Gastrocnemius medialis (tissue), 4 donors: ENCODE measurements around the gene NPHS1. TPM values are rescaled to one million over a fixed set of nuclear protein-coding genes. Genes with fewer than 3 reads are reported as not detected.
"Not testable (repeated sequence)": the region's sequence is repeated elsewhere in the genome, so short reads cannot be mapped to it uniquely, and the experiment has no call there.

Experiments used
- ATAC-seq, 2 donors: fragments of 150-250 bp; one replicate each; pipeline ENCODE4 v1.9.1; 2016
- DNase-seq, 2 donors: peaks; one replicate each; pipeline ENCODE4 v3.0.0-alpha.2; 2019
- H3K27ac ChIP-seq, 4 donors: fragments of 200-600 bp; sonication (generic); 1 replicate in 1 of 4; 2 replicates in 3 of 4; pipeline ENCODE4 v1.5.1; 2016 to 2018; ENCODE audit warnings: mild to moderate bottlenecking in 2 of 4, moderate library complexity in 1 of 4
- H3K27me3 ChIP-seq, 3 donors: fragments of 200-600 bp; sonication (generic) in 2 of 3; 1 replicate in 1 of 3; 2 replicates in 2 of 3; pipeline versions ENCODE4 v1.5.1 to v1.6.0; 2016 to 2019; ENCODE audit warnings: mild to moderate bottlenecking in 1 of 3, moderate library complexity in 1 of 3
- H3K36me3 ChIP-seq, 2 donors: fragments of 200-600 bp; sonication (generic) in 1 of 2; one replicate each; pipeline ENCODE4 v1.5.1; 2017 to 2018
- H3K4me1 ChIP-seq, 2 donors: fragments of 200-600 bp; sonication (generic) in 1 of 2; one replicate each; pipeline ENCODE4 v1.5.1; 2016 to 2017; ENCODE audit warnings: mild to moderate bottlenecking in 2 of 2
- H3K4me3 ChIP-seq, 4 donors: fragments of 200-600 bp; sonication (generic) in 3 of 4; 1 replicate in 1 of 4; 2 replicates in 3 of 4; pipeline ENCODE4 v1.5.1; 2016 to 2019; ENCODE audit warnings: mild to moderate bottlenecking in 2 of 4
- H3K9me3 ChIP-seq, 3 donors: fragments of 200-600 bp; sonication (generic) in 2 of 3; 1 replicate in 1 of 3; 2 replicates in 2 of 3; pipeline ENCODE4 v1.5.1; 2016 to 2019
- CTCF ChIP-seq, 5 experiments: fragments of 450-650 bp in 3 of 5; fragments of 200-600 bp in 2 of 5; sonication (generic) in 2 of 5; IDR thresholded peaks in 4 of 5; conservative IDR thresholded peaks in 1 of 5; 1 replicate in 4 of 5; 2 replicates in 1 of 5; pipeline ENCODE4 v1.5.1; 2016 to 2019; ENCODE audit warnings: antibody characterized with exemption in 5 of 5, mild to moderate bottlenecking in 3 of 5, moderate library complexity in 3 of 5
- POLR2A ChIP-seq, 2 donors: fragments of 450-650 bp; IDR thresholded peaks; one replicate each; pipeline ENCODE4 v1.6.1; 2017; ENCODE audit warnings: antibody characterized with exemption in 2 of 2, mild to moderate bottlenecking in 2 of 2, moderate library complexity in 2 of 2
- in situ Hi-C, 4 donors: fragments of 200-750 bp; cut with MboI; loops; one replicate each; pipeline versions ENCODE4 v1.15.0 to v1.8.0; 2017; ENCODE audit warnings: low sequenced_read_pairs in 4 of 4
- intact Hi-C: fragments of 100-400 bp; cut with DNase I; formaldehyde crosslinking; loops from one replicate; pipeline ENCODE4 v1.15.1; 2023; ENCODE audit warnings: low total_unique reads
- total RNA-seq, 4 donors: library from RNA; depleted of rRNA; stranded (reverse); fragments of >200 nt; gene quantifications; one replicate each; pipeline versions ENCODE4 v1.1.0 to v1.2.3, GENCODE V29; 2016

NPHS1 gene
- total RNA-seq, 4 donors from 2014 or later, result not detected

DNA sequence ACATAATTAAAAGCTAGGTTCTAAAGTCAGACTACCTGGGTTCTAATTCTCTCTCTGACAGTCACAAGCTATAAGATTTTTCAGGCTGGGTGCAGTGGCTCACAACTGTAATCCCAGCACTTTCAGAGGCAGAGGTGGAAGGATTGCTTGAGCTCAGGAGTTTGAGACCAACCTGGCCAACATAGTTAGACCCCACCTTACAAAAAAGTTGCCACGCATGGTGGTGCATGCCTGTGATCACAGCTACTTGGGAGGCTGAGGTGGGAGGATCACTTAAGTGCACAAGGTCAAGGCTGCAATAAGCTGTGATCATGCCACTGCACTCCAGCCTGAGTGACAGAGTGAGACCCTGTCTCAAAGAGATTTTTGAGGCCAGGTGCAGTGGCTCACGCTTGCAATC is 42.0 kb upstream of the NPHS1 start:
- in situ Hi-C loops (no loop called here), intact Hi-C loops (no loop called here)
- Histone ChIP-seq H3K36me3 (peaks cover 0 to 10% of the 10 kb centered on the region in 2 donors), H3K4me1 (peaks cover 9 to 11% of the 10 kb centered on the region in 2 donors), H3K4me3 (no peak overlapping the region), H3K27ac (no peak overlapping the region), H3K27me3 (peaks cover 0 to 3% (median 0%) of the 10 kb centered on the region in 3 donors), H3K9me3 (no peaks in the 10 kb centered on the region)
- ATAC-seq, result no peak
- TF ChIP-seq CTCF (IDR thresholded peaks at IDR 0.05 in 4 of 5, conservative IDR thresholded peaks at IDR 0.05 in 1 of 5) (no peak), POLR2A (IDR thresholded peaks at IDR 0.05) (no peak)
- DNase-seq, result no peak

DNA sequence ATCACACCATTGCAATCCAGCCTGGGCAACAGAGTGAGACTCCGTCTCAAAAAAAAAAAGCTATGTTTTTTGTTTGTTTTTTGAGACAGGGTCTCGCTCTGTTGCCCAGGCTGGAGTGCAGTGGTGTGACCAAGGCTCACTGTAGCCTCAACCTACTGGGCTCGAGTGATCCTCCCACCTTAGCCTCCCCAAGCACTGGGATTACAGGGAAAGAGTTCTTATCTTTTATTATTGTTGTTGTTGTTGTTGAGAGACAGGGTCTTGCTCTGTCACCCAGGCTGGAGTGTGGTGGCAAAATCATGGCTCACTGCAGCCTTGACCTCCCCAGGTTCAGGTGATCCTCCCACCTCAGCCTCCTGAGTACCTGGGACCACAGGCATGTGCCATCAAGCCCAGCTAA is 39.5 kb upstream of the NPHS1 start:
- H3K4me1 ChIP-seq, H3K27ac ChIP-seq, H3K27me3 ChIP-seq, DNase-seq, H3K9me3 ChIP-seq, H3K4me3 ChIP-seq, ATAC-seq, intact Hi-C loops, in situ Hi-C loops: not testable (repeated sequence)
- H3K36me3 ChIP-seq, result peaks cover 0 to 22% of the 10 kb centered on the region in 2 donors

- H3K4me3 ChIP-seq, result no peak overlapping the region
- no peaks in the 10 kb centered on the region for H3K4me1 ChIP-seq
- H3K27ac ChIP-seq, result no peak overlapping the region
- ATAC-seq (no peak), DNase-seq (no peak)
- H3K27me3 ChIP-seq, result no peaks in the 10 kb centered on the region
- H3K36me3 ChIP-seq, result peaks cover 0 to 22% of the 10 kb centered on the region in 2 donors
- TF ChIP-seq POLR2A (IDR thresholded peaks at IDR 0.05) (no peak), CTCF (IDR thresholded peaks at IDR 0.05 in 4 of 5, conservative IDR thresholded peaks at IDR 0.05 in 1 of 5) (no peak)
- intact Hi-C loops, result no loop called here
- no peaks in the 10 kb centered on the region for H3K9me3 ChIP-seq
- in situ Hi-C loops, result no loop called here
These were observed 37.9 kb upstream of the NPHS1 start for GRCh38 chr19:35890113-35890650.

- Histone ChIP-seq H3K4me1 (no peaks in the 10 kb centered on the region), H3K27ac (no peak overlapping the region), H3K27me3 (no peaks in the 10 kb centered on the region), H3K9me3 (no peaks in the 10 kb centered on the region), H3K36me3 (peaks cover 0 to 19% of the 10 kb centered on the region in 2 donors), H3K4me3 (no peak overlapping the region)
- DNase-seq (no peak), ATAC-seq (no peak)
- in situ Hi-C loops (loop anchor here in 1 of 4 donors (10.0 kb wide), 1 partner anchor 45 kb away; the partner anchor contains the start of gene LRFN3), intact Hi-C loops (no loop called here)
- TF ChIP-seq CTCF (IDR thresholded peaks at IDR 0.05 in 4 of 5, conservative IDR thresholded peaks at IDR 0.05 in 1 of 5) (no peak), POLR2A (IDR thresholded peaks at IDR 0.05) (no peak)
These were observed 37.2 kb upstream of the NPHS1 start for GRCh38 chr19:35889370-35890112.

DNA sequence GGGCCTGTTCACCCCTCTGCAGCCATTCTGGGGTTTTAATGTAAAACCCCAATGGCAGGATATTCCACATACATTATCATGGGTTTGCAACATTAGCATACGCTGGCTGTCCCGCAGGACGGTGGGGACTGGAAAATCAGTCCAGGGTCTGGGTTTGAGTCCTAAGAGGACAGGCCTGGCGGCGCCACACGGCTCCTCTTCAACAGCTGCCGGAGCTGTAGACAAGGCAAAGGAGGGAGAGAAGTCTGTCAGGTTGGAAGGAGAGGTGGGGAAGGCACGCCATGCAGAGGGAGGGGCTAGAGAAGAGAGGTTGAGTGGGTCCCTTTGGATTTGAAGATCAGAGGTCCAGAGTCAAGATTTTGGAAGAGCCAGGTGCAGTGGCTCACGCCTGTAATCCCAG is 36.1 kb upstream of the NPHS1 start:
- Histone ChIP-seq H3K27me3 (no peaks in the 10 kb centered on the region), H3K27ac (no peak overlapping the region), H3K4me3 (no peak overlapping the region), H3K36me3 (peaks cover 0 to 17% of the 10 kb centered on the region in 2 donors), H3K9me3 (no peaks in the 10 kb centered on the region), H3K4me1 (no peaks in the 10 kb centered on the region)
- in situ Hi-C loops, result loop anchor here in 1 of 4 donors (10.0 kb wide), 1 partner anchor 46 kb away; the partner anchor contains the start of gene LRFN3
- DNase-seq (no peak), ATAC-seq (no peak)
- TF ChIP-seq POLR2A (IDR thresholded peaks at IDR 0.05) (no peak), CTCF (IDR thresholded peaks at IDR 0.05 in 4 of 5, conservative IDR thresholded peaks at IDR 0.05 in 1 of 5) (no peak)
- intact Hi-C loops, result no loop called here
